DMS53 (cell line): ENCODE results near the gene HTR4.
A peak's percentile ranks its signal among the peaks of the same experiment; 100 is the strongest.
"Not testable (repeated sequence)": the region's sequence is repeated elsewhere in the genome, so short reads cannot be mapped to it uniquely, and the experiment has no call there.

Experiments
- DNase-seq: peaks from one replicate; lab custom pipeline; 2025; lab: John Stamatoyannopoulos, UW

Gene HTR4, protein sequence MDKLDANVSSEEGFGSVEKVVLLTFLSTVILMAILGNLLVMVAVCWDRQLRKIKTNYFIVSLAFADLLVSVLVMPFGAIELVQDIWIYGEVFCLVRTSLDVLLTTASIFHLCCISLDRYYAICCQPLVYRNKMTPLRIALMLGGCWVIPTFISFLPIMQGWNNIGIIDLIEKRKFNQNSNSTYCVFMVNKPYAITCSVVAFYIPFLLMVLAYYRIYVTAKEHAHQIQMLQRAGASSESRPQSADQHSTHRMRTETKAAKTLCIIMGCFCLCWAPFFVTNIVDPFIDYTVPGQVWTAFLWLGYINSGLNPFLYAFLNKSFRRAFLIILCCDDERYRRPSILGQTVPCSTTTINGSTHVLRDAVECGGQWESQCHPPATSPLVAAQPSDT

DNA sequence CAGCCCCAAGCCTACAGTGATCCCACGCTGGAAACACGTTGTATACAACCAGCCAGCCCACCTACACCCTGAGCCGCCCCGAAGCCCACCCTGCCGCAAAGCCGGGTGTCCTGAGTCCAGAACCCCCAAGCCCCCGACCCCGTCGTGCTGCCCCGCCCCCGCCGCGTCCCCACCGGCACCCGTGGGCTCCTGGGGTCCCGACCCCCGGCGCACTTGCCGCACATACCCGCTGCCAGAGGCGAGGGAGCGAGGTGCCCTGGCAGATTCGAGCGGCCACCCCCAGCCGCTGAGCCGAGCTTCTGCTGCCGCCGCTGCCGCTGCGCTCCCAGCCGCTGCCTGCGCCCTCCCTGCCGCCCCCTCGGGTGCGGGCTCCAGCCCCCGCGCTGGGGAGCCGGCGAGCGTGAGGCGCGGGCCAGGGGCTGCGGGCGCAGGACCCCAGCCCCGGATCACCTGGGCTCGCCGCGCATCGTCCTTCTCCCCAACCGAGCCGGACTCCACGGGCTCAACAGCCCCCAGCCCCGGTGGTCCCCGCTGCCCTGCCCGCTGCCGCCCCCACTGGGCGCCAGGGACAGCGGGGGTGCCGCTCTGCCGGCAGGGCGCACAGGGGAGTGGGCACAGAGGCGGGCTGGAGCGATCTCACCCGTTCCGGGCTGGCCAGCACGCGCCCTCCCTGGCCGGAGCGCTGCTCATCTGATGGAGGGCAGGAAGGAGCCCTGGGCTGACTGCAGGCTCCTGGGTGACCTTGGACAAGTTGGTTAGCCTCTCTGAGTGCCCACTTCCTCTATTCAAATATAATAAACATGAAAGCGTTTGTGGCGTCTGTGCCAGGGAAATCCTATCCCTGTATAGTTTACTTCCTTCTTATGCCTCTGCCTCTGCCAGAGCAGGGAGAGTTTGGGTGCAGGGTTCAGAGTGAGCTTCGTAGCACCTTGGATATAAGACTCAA lies at the start of gene HTR4:
Gene HTR4, minus strand, starts transcription at position 692 of the 946 bp plus-strand sequence. CDS start 17,513 bp downstream, outside the sequence.
- DNase-seq: peak; percentile 71

DNA sequence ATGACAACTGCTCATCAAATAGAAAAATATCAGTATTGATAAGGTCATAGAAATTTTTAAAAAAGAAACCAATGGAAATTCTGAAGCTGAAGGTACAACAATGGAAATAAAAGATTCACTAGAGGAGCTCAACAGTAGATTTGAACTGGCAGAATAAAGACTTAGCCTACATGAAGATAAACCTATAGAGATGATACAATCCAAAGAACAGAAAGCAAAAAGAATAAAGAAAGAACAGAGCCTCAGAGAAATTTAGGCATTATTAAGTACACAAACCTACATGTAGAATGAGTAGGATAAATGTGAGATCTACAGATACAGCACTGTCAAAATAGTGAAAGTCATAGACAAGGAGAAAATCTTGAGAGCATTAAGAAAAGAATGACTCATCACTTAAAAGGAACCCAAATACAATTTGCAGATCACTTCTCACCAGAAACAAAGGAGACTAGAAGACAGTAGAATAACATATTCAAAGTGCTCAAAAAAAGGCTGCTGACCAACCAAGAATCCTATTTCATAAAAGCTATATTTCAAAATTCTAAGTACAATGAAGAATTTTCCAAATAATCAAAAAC lies 47.8 kb upstream of the HTR4 start:
- DNase-seq: no peak

DNA sequence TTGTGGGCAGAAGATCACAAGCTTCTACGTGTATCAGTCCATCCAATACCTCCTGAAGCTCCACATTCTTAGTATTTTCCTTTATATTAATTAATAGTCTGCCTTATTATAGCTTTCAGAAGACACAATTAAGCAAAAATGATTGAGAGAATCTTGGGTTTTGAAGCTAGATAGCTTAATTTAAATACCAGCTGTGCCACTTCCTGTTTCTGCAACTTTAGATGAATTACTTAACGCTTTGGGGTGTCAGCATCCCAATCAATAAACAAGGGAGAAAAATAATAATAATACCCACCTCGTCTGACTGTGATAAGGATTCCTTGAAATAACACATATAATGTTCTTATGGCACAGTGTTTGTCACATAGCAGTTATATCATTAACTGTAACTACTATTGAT lies 44.7 kb upstream of the HTR4 start:
- no peak for DNase-seq

DNA sequence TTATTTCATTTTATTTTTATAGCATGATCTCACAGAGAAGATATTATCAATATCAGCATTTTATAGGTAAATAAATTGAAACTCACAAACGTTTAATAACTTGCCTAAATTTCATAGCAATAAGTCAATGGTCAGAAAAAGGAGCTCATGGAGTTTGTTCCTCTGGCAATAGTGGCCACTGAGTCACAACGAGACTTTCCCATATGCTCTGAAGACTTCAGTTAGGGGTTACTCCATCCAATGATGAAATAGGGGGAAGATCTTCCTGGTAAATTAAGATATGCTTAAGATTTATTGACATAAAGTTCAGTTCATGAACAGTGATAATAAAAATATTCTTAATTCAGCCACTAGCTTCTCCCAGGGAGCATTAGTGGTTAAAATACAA lies 43.5 kb upstream of the HTR4 start:
- DNase-seq: no peak

DNA sequence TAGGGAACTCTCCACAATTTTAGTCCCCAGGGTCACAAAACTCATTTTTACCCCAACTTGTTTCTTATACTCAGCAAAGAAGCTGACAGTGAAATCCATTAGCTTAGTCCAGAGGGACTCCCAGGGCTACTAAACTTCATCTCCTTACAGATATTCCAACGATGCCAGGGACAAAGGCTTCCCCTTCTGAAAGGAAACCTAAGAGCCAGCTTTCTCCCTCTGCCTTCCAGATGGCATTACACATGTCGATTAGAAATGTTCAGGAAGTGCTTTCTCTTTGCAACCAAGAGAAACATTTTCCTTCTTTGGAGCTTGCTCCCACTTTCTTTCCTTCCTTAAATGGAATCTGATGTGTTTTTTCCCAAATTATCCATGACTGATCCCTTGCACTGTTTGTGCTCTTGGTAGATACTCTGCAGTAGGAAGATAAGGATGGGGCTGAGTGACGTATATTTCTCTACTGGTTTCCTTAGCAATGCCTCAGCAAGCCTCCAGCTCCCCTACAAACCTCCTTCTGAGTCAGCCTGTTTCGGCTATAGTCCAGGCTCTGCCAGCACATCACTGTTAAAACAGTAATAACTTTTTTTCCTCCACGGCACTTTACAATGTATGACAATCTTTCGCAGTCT lies 43.0 kb upstream of the HTR4 start:
- DNase-seq: no peak

DNA sequence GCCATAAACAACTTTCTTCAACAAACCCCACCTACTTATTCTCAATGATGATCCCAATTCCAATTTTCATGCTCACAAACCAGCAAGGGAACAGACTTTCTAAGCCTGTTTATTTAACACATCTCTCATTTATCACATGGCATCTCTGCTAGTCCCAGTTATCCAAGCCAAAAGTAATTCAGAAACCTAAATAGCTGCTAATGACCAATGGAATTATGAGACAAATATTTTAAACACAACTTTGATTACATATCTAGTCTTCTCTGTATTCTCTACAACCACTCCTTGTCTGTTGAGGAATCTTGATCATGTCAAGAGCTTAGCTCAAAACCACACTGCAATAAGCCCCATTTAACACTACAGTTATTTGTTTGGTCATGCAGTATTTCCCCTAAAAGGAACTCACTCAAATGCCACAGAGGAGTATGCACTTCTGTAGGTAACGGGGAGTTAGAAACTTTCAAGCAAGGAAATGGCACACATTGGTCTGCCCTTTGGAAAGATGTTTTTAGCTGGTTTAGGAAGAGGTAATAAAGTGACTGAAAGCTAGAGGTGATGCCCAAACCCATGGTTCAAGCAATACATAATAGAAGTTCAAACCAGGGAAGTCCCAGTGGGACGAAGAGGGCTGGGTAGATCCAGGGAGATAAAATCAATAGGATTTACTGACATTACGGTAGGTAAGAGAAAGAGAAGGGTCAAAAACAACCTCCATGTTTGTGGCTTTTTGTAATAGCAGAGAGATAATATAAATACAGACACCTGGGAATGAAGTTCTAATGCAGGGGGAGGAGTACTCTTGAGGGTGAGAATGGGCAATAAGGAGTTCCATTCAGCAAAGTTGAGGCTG lies 42.1 kb upstream of the HTR4 start:
- DNase-seq: no peak

DNA sequence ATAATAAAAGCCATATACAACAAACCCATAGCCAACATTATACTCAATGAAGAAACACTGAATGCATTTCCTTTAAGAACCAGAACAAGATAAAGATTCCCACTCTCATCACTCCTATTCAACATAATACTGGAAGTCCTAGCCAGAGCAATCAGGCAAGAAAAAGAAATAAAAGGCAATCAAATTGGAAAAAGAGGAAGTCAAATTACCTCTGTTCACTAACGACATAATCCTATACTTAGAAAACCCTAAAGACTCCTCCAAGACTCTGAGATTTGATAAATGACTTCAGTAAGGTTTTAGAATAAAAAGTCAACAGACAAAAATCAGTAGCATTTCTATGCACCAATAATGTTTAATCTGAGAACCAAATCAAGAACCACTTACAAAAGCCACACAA lies 36.6 kb upstream of the HTR4 start:
- no peak for DNase-seq

DNA sequence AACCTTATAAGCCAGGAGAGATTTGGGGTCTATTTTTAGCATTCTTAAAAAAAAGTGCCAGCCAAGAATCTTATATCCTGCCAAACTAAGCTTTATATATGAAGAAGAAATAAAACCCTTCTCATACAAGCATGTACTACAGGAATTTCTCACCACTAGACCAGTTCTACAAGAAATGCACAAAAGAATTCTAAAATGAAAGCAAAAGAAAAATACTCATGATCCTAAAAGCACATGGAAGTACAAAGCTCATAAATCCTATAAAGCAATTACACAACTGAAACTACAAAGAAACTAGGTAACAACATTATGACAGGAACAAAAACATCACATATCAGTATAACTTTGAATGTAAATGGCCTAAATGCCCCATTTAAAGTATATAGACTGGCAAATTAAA lies 34.5 kb upstream of the HTR4 start:
- DNase-seq: no peak

DNA sequence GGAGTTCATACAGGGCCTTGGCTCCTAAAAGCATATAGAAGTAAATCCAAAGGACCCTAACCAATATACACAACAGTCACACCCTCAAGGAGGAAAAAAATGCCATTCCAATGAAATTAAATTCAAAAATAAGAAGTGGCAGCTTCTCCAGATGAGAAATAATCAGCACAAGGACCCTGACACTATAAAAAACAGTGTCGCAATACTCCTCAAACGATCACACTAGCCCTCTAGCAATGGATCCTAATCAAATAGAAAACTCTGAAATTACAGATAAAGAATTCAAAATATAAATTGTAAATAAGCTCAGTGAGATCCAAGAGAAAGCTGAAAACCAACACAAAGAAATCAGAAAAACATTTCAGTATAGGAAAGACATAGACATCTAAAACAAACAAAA lies 33.5 kb upstream of the HTR4 start:
- no peak for DNase-seq

DNA sequence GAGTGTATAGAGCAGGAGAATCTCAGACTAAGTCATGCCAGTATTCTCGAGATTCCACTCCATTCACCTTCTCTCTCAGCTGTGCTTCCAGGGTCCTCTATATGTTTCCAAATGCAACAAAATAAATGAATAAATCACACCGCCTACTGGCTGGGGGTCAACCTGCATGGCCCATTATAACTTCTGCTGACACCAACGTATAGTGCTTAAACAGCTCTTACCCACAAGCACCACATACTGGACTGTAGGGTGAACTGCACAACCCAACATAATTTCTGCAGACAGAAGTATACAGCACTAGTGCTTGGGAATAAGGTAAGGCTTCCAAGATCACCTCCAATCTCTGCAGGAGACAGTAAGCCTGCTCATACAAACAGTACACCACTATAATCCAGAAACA lies 33.1 kb upstream of the HTR4 start:
- DNase-seq: peak; percentile 71

DNA sequence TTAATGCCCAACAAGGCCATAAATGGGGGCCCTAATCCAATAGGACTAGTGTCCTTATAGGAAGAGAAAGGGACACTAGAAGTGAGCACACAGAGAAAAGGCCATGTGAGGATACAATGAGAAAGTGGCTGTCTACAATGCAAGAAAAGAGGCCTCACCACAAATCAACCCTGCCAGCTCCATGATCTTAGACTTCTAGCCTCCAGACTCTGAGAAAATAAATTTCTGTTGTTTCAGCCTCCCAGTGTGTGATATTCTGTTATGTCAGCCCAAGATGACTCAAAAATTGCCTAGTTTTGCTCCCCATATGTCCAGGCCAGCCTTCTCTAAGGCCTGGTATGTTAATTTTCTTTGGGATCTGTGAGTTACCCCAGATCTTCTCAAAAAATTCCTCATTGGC lies 32.3 kb upstream of the HTR4 start:
- no peak for DNase-seq

DNA sequence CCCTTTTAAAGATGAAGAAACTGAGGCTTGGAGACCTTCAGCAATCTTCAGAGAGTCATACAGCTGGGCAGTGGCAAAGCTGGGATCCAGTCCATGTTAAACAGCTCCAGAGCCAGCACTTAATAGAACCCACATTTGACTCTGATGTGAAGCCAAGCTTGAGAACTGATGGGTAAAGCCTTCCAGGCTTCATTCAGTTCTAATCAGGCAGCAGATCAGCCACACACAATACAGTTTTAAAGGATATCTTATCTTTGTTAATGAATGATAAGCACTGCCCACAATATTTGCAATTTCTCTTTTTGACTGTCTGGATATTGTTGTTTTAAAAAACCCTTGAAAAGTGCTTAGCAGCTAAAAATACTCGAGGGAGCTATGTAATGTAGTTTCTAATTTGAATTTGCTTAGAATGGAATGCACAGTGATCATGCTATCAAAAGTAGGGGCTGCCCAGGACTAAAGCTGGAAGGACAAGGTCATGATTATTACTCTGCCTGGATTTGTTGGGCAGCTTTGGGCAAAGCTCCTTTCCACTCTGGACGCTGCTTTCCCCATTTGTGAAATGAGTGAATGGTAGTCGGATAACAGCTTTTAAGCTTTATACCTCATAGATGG lies 31.3 kb upstream of the HTR4 start:
- no peak for DNase-seq

DNA sequence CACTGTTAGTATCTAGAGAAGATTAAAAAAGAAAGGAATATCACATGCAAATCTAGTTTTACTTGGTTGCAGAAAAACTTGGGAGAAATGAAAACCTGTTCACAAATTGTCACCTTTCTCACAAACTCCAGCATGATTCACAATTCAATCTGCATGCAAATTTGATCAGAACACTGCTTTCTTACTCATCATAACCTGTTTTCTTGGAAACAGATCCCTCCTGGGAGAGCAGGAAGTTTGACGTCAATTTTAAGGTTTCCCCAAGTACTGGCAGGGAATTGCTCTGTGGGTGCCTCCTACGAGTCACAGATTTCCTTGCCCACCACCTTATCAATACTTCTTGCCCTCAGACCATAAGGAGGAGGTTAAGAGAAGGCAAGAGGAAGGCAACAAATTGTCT lies 30.2 kb upstream of the HTR4 start:
- DNase-seq: no peak

DNA sequence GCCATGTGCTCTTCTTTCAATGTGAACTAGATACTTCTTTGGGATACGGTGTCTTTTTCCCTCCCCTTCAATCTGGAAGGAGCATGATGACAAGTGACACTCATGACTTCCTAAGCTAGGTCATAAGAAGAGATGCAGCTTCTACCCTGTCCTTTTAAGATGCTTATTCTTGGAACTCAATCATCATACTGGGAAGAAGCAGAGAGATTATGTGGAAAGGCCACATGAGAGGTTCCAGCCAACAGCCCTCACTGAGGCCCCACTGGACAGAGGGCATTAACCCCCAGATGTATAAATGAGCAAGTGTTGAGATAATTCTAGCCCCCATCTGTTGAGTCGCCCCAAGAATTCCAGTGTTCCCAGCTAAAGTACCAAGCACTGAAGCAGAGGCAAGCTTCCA lies 29.3 kb upstream of the HTR4 start:
- no peak for DNase-seq

DNA sequence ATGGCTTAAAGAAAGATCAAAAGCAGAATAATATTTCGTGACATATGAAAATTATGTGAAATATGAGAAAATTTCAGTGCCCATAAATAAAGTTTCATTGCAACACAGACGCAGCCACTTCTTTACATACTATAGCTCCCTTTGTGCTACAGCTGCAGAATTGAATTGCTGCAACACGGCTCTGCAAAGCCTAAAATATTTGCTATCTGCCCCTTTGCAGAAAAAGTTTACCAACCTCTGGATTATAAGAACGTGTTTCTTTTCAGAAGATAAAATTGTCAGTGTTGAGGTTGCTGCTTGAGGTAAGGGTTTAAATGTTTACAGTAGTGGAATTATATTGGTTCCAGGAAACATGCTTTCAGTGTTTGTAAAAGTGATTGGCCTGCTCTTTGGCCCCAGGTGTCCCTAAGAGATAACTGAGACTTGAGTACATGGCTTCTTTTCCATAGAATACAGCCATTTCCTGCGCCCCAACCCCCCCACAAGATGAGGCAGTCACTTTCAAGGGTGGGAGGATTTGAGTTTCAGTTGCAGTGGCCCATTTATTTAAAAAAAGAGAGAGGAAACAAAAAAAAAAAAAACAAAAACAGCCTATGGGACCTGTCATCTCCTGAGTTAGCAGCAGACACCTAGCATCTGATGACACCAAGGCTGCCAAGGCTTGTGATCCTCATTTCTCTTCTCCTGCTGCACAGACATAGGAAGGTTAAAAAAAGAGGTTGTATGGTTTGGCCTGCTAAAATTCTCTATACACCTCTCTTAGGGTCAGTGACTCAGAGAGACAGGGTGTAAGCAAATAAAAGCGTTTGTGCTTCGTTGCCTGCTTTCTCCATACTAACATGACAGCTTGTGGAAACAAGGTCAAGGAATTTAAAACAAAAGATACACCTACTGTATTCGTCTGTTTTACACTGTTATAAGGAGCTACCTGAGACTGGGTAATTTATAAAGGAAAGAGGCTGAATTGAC lies 28.0 kb upstream of the HTR4 start:
- no peak for DNase-seq

DNA sequence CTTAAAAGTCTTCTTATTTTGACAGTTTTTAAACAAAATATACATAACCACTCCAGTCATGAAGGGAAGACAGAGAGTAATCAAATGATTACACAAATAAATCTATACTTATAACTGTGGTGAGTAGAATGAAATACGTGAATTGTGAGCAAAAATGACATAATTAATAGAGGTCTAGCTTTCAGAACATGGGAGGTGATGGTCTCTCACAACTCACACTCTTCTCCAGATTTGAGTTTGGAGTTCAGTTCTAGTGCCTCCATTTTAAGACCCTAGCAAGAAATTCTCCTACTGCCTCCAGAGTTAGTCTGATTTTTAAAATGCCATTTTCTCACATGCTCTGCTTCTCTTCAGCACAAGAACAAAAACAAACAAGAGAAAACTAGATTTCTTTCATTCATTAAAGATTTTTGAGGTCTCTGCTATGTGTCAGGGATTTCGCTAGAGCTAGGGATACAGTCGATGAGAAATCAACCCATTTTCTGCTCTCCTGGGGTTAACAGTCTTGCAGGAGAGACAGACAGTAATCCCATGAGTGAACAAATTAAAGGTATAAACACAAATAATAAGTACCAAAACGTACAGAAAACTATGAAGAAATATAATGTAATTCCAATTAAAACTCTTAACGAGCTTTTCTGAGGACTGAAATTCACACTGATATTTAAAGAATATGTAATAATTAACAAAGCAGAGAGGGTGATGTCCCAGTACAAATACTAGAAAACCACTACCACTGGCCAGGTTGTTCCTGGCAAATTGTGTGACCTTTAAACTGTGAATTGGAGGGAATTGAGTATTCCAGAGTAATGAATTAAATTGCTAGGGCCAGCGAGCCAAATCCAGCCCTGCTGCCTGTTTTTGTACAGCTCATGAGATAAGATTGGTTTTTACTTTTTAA lies 27.1 kb upstream of the HTR4 start:
- no peak for DNase-seq

DNA sequence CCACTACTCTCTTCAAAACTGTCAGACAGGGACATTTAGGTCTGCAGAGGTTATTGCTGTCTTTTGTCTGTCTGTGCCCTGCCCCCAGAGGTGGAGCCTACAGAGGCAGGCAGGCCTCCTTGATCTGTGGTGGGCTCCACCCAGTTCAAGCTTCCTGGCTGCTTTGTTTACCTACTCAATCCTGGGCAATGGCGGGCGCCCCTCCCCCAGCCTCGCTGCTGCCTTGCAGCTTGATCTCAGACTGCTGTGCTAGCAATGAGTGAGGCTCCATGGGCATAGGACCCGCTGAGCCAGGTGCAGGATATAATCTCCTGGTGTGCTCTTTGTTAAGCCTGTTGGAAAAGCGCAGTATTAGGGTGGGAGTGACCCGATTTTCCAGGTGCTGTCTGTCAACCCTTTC lies 19.4 kb upstream of the HTR4 start:
- not testable (repeated sequence) for DNase-seq

DNA sequence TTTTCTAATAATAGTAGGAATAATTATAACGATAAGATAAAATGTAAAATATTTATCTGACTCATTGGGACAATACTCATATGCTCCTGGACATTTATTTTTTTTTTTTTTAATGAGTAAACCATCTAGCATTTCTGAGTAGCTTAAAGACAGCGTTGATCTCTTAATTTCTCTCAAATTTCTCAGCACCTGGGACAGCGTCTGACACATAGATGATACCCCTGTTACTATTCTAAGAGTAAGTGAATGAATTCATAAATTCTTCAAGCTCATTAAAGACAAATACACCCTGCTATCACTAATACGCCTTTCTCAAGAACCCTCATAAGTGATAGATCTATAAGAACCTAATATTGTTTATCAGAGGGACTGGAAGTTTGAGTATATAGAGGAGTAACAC lies 12.0 kb upstream of the HTR4 start:
- DNase-seq: no peak

DNA sequence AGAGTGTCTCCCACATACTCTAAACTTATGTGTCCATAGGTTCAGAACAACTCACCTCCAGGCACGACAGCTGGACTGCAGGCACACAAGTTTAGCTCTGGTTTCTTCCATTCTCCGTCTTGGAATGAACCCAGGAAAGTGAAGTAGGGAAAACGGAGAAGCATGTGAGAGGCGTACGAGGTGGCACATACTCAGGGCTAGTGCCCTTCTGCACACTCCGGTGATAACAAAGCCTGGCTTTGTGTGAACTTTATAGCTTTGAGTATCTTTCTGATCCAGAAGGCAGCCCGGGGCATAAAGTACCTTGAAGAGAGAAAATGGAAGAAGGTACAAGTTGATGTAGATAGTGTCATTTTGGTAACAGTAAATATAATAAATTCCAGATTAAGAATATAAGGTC lies 11.1 kb upstream of the HTR4 start:
- no peak for DNase-seq
